ENCODE data around the gene CD6. TPM values are rescaled to one million over a fixed set of nuclear protein-coding genes. Genes with fewer than 3 reads are reported as not detected.

Gene CD6
- polyA plus RNA-seq, 1 donor (not counting 4 experiments of a cell fraction or from before 2014, with no cell fraction given) = 0.03 TPM

DNA sequence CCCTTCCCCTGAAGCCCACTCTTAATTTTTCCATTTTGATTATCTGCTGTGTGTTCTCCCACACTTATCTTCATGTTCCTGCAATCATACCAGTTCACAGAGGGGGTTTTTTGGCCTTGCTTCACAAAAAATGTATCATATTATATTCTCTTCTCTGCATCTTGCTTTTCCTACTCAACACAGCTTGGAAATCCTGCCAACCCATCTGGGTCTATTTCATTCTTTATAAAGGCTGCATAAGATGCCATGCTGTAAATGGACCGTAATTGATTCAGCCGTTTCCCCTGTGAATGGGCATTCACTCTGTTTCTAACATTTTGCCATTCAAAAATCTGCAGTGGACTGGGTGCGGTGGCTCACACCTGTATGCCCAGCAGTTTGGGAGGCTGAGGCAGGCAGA, 30.5 kb downstream of the CD6 start:
- TF ChIP-seq EZH2 (IDR thresholded peaks at IDR 0.05; ENCODE audit: low read length) = no peak
- TF ChIP-seq, protein P1, sequence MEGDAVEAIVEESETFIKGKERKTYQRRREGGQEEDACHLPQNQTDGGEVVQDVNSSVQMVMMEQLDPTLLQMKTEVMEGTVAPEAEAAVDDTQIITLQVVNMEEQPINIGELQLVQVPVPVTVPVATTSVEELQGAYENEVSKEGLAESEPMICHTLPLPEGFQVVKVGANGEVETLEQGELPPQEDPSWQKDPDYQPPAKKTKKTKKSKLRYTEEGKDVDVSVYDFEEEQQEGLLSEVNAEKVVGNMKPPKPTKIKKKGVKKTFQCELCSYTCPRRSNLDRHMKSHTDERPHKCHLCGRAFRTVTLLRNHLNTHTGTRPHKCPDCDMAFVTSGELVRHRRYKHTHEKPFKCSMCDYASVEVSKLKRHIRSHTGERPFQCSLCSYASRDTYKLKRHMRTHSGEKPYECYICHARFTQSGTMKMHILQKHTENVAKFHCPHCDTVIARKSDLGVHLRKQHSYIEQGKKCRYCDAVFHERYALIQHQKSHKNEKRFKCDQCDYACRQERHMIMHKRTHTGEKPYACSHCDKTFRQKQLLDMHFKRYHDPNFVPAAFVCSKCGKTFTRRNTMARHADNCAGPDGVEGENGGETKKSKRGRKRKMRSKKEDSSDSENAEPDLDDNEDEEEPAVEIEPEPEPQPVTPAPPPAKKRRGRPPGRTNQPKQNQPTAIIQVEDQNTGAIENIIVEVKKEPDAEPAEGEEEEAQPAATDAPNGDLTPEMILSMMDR (optimal IDR thresholded peaks at IDR 0.05 in 1 of 3, IDR thresholded peaks at IDR 0.05 in 1 of 3, conservative IDR thresholded peaks at IDR 0.05 in 1 of 3; ENCODE audit: extremely low read depth in 1 of 3, insufficient read depth in 2 of 3, low read length in 3 of 3) = no peak
- H3K4me1 ChIP-seq (ENCODE audit: control insufficient read depth, extremely low read depth, insufficient read depth, low read length) = no peaks in the 10 kb centered on the region
- H3K36me3 ChIP-seq (ENCODE audit: control insufficient read depth in 2 of 2, extremely low read depth in 1 of 2, insufficient read depth in 2 of 2, low read length in 2 of 2) = no peaks in the 10 kb centered on the region
- H3K9ac ChIP-seq (ENCODE audit: control insufficient read depth, extremely low read depth, insufficient read depth, low read length) = no peak overlapping the region
- FAIRE-seq (no peak), DNase-seq (ENCODE audit: low read depth, low spot score) (no peak)
- H3K9me3 ChIP-seq (ENCODE audit: control insufficient read depth, low read depth, low read length) = no peaks in the 10 kb centered on the region
- peaks cover 11% of the 10 kb centered on the region for H3K27me3 ChIP-seq (ENCODE audit: control insufficient read depth, extremely low read depth, insufficient read depth, low read length)
- no peaks in the 10 kb centered on the region for H3K9me1 ChIP-seq (ENCODE audit: control insufficient read depth, extremely low read depth, insufficient read depth, low read length)
- H4K20me1 ChIP-seq (ENCODE audit: control insufficient read depth, extremely low read depth, insufficient read depth, low read length) = no peaks in the 10 kb centered on the region
- dilution Hi-C loops (cut with MboI; ENCODE audit: extremely low pct_ligation_motif_present, low sequenced_read_pairs) = no loop called here
- H3K79me2 ChIP-seq (ENCODE audit: control insufficient read depth, insufficient read depth, low read length) = no peaks in the 10 kb centered on the region
- H3K4me3 ChIP-seq (ENCODE audit: control insufficient read depth in 2 of 3, extremely low read depth in 1 of 3, insufficient read depth in 2 of 3, low read depth in 1 of 3, low read length in 3 of 3) = no peak overlapping the region
- no peak overlapping the region for H3K4me2 ChIP-seq (ENCODE audit: control insufficient read depth, extremely low read depth, insufficient read depth, low read depth, low read length)
- no peak overlapping the region for H3K27ac ChIP-seq (ENCODE audit: control insufficient read depth, insufficient read depth, low read length)
- no peak overlapping the region for H2AFZ ChIP-seq (ENCODE audit: control insufficient read depth, low read length)

- DNase-seq (ENCODE audit: low read depth, low spot score) (no peak), FAIRE-seq (no peak)
- peaks cover 2% of the 10 kb centered on the region for H3K4me1 ChIP-seq (ENCODE audit: control insufficient read depth, extremely low read depth, insufficient read depth, low read length)
- no peak for TF ChIP-seq EZH2 (IDR thresholded peaks at IDR 0.05; ENCODE audit: low read length)
- TF ChIP-seq, protein P1 (optimal IDR thresholded peaks at IDR 0.05 in 1 of 3, IDR thresholded peaks at IDR 0.05 in 1 of 3, conservative IDR thresholded peaks at IDR 0.05 in 1 of 3; ENCODE audit: extremely low read depth in 1 of 3, insufficient read depth in 2 of 3, low read length in 3 of 3) = no peak
- H3K9me1 ChIP-seq (ENCODE audit: control insufficient read depth, extremely low read depth, insufficient read depth, low read length) = no peaks in the 10 kb centered on the region
- no peak overlapping the region for H3K4me3 ChIP-seq (ENCODE audit: control insufficient read depth in 2 of 3, extremely low read depth in 1 of 3, insufficient read depth in 2 of 3, low read depth in 1 of 3, low read length in 3 of 3)
- H3K4me2 ChIP-seq (ENCODE audit: control insufficient read depth, extremely low read depth, insufficient read depth, low read depth, low read length) = no peak overlapping the region
- no peaks in the 10 kb centered on the region for H4K20me1 ChIP-seq (ENCODE audit: control insufficient read depth, extremely low read depth, insufficient read depth, low read length)
- H3K9me3 ChIP-seq (ENCODE audit: control insufficient read depth, low read depth, low read length) = no peaks in the 10 kb centered on the region
- no peaks in the 10 kb centered on the region for H3K36me3 ChIP-seq (ENCODE audit: control insufficient read depth in 2 of 2, extremely low read depth in 1 of 2, insufficient read depth in 2 of 2, low read length in 2 of 2)
- no peak overlapping the region for H3K27ac ChIP-seq (ENCODE audit: control insufficient read depth, insufficient read depth, low read length)
- peaks cover 14% of the 10 kb centered on the region for H3K27me3 ChIP-seq (ENCODE audit: control insufficient read depth, extremely low read depth, insufficient read depth, low read length)
- no peak overlapping the region for H2AFZ ChIP-seq (ENCODE audit: control insufficient read depth, low read length)
- no peak overlapping the region for H3K9ac ChIP-seq (ENCODE audit: control insufficient read depth, extremely low read depth, insufficient read depth, low read length)
- dilution Hi-C loops (cut with MboI; ENCODE audit: extremely low pct_ligation_motif_present, low sequenced_read_pairs) = no loop called here
- H3K79me2 ChIP-seq (ENCODE audit: control insufficient read depth, insufficient read depth, low read length) = no peaks in the 10 kb centered on the region
These were observed 31.1 kb downstream of the CD6 start for GRCh38 chr11:61002598-61002997.

Measured in keratinocyte (primary cell).